Renal pelvis (tissue), 4 donors: Measurements from ENCODE around the gene GAA. TPM values are rescaled to one million over a fixed set of nuclear protein-coding genes. Genes with fewer than 3 reads are reported as not detected.

ENCODE experiments used
- DNase-seq: peaks from one replicate; pipeline ENCODE4 v3.0.0-alpha.2; 2013
- polyA plus RNA-seq, 3 donors: library from polyadenylated mRNA; unstranded; fragments of 120-200 nt; gene quantifications; one replicate each; pipeline ENCODE4 v1.2.1, GENCODE V29; 2013; ENCODE audit not compliant: insufficient read length in 3 of 3

Gene GAA
- polyA plus RNA-seq, 3 donors = 47.2 to 64.0 (median 48.2) TPM

GRCh38 chr17:80101946-80102663 is 724 bp downstream of the GAA start:
- DNase-seq = no peak

GRCh38 chr17:80102664-80103448 is 1.5 kb downstream of the GAA start:
- no peak for DNase-seq

- DNase-seq = no peak
These were observed 2.2 kb downstream of the GAA start for GRCh38 chr17:80103449-80104085.

- peak; percentile 64 for DNase-seq
These were observed 3.1 kb downstream of the GAA start for GRCh38 chr17:80104321-80104955.

- DNase-seq = no peak
These were observed 3.6 kb downstream of the GAA start for GRCh38 chr17:80104956-80105375.

- DNase-seq = no peak
These were observed 4.4 kb downstream of the GAA start for GRCh38 chr17:80105762-80106161.

- DNase-seq = no peak
These were observed 4.8 kb downstream of the GAA start for GRCh38 chr17:80106176-80106575.

- DNase-seq = no peak
These were observed 5.4 kb downstream of the GAA start for GRCh38 chr17:80106751-80107150.

GRCh38 chr17:80107231-80108021 is 6.0 kb downstream of the GAA start:
- no peak for DNase-seq

GRCh38 chr17:80108036-80108971 is 6.9 kb downstream of the GAA start:
- DNase-seq = no peak

GRCh38 chr17:80109066-80109660 is 7.8 kb downstream of the GAA start:
- DNase-seq = no peak

GRCh38 chr17:80109713-80110446 is 8.5 kb downstream of the GAA start:
- no peak for DNase-seq

- DNase-seq = no peak
These were observed 9.0 kb downstream of the GAA start for GRCh38 chr17:80110447-80110812.

GRCh38 chr17:80110927-80111701 is 9.7 kb downstream of the GAA start:
- DNase-seq = no peak

- DNase-seq = no peak
These were observed 10.5 kb downstream of the GAA start for GRCh38 chr17:80111702-80112470.

- no peak for DNase-seq
These were observed 11.2 kb downstream of the GAA start for GRCh38 chr17:80112471-80113032.

GRCh38 chr17:80113033-80113484 is 11.7 kb downstream of the GAA start:
- no peak for DNase-seq
